B cell (primary cell): ENCODE measurements around the gene GLIS1. TPM values are rescaled to one million over a fixed set of nuclear protein-coding genes. Genes with fewer than 3 reads are reported as not detected.

Experiments
- ATAC-seq: fragments of 200-7000 bp; cut with Tn5 transposase; one replicate; pipeline ENCODE4 v1.10.0; 2021; ENCODE audit warnings: low read depth, mild to moderate bottlenecking, moderate number of reproducible peaks, moderate library complexity
- CTCF ChIA-PET: fragments of 350-600 bp; sonication (Branson Sonifier 250); formaldehyde crosslinking; loops from one replicate; lab custom pipeline; 2021; ENCODE audit warnings: antibody characterized with exemption, inconsistent platforms; lab: Charles Lee
- POLR2A ChIA-PET: fragments of 350-600 bp; sonication (Branson Sonifier 250); formaldehyde crosslinking; loops from one replicate; lab custom pipeline; 2021; ENCODE audit warnings: antibody characterized with exemption; lab: Charles Lee
- DNase-seq: peaks from one replicate; pipeline ENCODE4 v3.0.0; 2013
- H2AFZ ChIP-seq: 2 replicates; pipeline ENCODE4 v1.6.1; 2012; ENCODE audit warnings: mild to moderate bottlenecking, low read depth, low read length; ENCODE audit not compliant: insufficient read depth, poor library complexity, severe bottlenecking
- H3K27ac ChIP-seq, 2 donors: 1 replicate in 1 of 2; 2 replicates in 1 of 2; pipeline ENCODE4 v1.5.1; 2012 to 2013; ENCODE audit warnings: low read length in 2 of 2, mild to moderate bottlenecking in 2 of 2, moderate library complexity in 1 of 2
- H3K27me3 ChIP-seq, 4 experiments: fragments of 200-600 bp in 1 of 4; sonication (generic) in 1 of 4; replicated peaks in 1 of 4; 1 replicate in 2 of 4; 2 replicates in 2 of 4; pipeline versions ENCODE4 v1.6.1 to v1.7.0; 2013 to 2016; ENCODE audit warnings: low read length in 3 of 4, mild to moderate bottlenecking in 2 of 4, mixed read lengths in 1 of 4, moderate library complexity in 1 of 4; ENCODE audit not compliant: insufficient read depth in 4 of 4, control insufficient read depth in 3 of 4; ENCODE audit errors: control extremely low read depth in 1 of 4
- H3K36me3 ChIP-seq, 2 experiments: replicated peaks in 1 of 2; 1 replicate in 1 of 2; 2 replicates in 1 of 2; pipeline versions ENCODE4 v1.6.1 to v1.7.1; 2013; ENCODE audit warnings: low read length in 1 of 2; ENCODE audit not compliant: insufficient read depth in 2 of 2, control insufficient read depth in 1 of 2; ENCODE audit errors: control extremely low read depth in 1 of 2, extremely low read depth in 1 of 2
- H3K4me1 ChIP-seq, 2 donors: fragments of 200-600 bp in 1 of 2; sonication (generic) in 1 of 2; 1 replicate in 1 of 2; 2 replicates in 1 of 2; pipeline versions ENCODE4 v1.5.1 to v1.6.1; 2013 to 2017; ENCODE audit warnings: low read length in 2 of 2; ENCODE audit not compliant: control insufficient read depth in 2 of 2, insufficient read depth in 2 of 2
- H3K4me2 ChIP-seq: replicated peaks from 2 replicates; pipeline ENCODE3; 2012; ENCODE audit warnings: mild to moderate bottlenecking, low read depth, low read length; ENCODE audit not compliant: poor library complexity, severe bottlenecking
- H3K4me3 ChIP-seq, 5 experiments: fragments of 200-600 bp in 1 of 5; sonication (generic) in 1 of 5; 1 replicate in 3 of 5; 2 replicates in 2 of 5; pipeline versions ENCODE4 v1.5.1 to v1.7.0; 2011 to 2016; ENCODE audit warnings: low read length in 4 of 5, mild to moderate bottlenecking in 4 of 5, low read depth in 2 of 5, control low read depth in 1 of 5, moderate library complexity in 1 of 5; ENCODE audit not compliant: insufficient read depth in 1 of 5; ENCODE audit errors: control extremely low read depth in 1 of 5, extremely low read depth in 1 of 5
- H3K79me2 ChIP-seq: fragments of 200-600 bp; sonication (generic); one replicate; pipeline ENCODE4 v1.6.0; 2016; ENCODE audit warnings: low read length; ENCODE audit not compliant: control insufficient read depth, insufficient read depth
- H3K9ac ChIP-seq: fragments of 200-600 bp; sonication (generic); 2 replicates; pipeline ENCODE4 v1.6.1; 2017; ENCODE audit warnings: mild to moderate bottlenecking, low read length, moderate library complexity
- H3K9me3 ChIP-seq, 3 donors: one replicate each; pipeline versions ENCODE4 v1.6.1 to v1.7.1; 2013; ENCODE audit warnings: low read length in 2 of 3; ENCODE audit not compliant: control insufficient read depth in 2 of 3, insufficient read depth in 1 of 3; ENCODE audit errors: control extremely low read depth in 1 of 3
- H4K20me1 ChIP-seq: 2 replicates; pipeline ENCODE4 v1.6.0; 2012; ENCODE audit warnings: mild to moderate bottlenecking, low read length; ENCODE audit not compliant: insufficient read depth, control insufficient read depth, poor library complexity, severe bottlenecking
- H3K27ac Mint-ChIP-seq: one replicate; pipeline ENCODE4 v1.8.0; 2021; ENCODE audit warnings: mixed read lengths
- H3K27me3 Mint-ChIP-seq: one replicate; pipeline ENCODE4 v1.8.0; 2021; ENCODE audit warnings: mixed read lengths
- H3K4me1 Mint-ChIP-seq: one replicate; pipeline ENCODE4 v1.8.0; 2021; ENCODE audit warnings: mixed read lengths
- H3K4me3 Mint-ChIP-seq: one replicate; pipeline ENCODE4 v1.8.0; 2021; ENCODE audit warnings: mixed read lengths
- H3K9me3 Mint-ChIP-seq: one replicate; pipeline ENCODE4 v1.8.0; 2022; ENCODE audit warnings: mixed read lengths; ENCODE audit not compliant: insufficient read depth
- CTCF ChIP-seq: fragments of 200-600 bp; IDR thresholded peaks from one replicate; pipeline ENCODE4 v1.8.0; 2022; ENCODE audit warnings: antibody characterized with exemption, mild to moderate bottlenecking
- EZH2 ChIP-seq: IDR thresholded peaks from 2 replicates; pipeline ENCODE4 v1.6.1; 2012; ENCODE audit warnings: borderline replicate concordance, low read depth, mild to moderate bottlenecking, moderate library complexity, low read length; ENCODE audit not compliant: insufficient read depth, poor library complexity, severe bottlenecking
- WGBS: methylation state at CpG from one replicate; pipeline ENCODE4 v1.1.5; 2013; ENCODE audit warnings: missing lambda C conversion rate; ENCODE audit not compliant: insufficient coverage; 5-methylcytosine and 5-hydroxymethylcytosine counted together
- intact Hi-C: fragments of 100-400 bp; cut with micrococcal nuclease; formaldehyde crosslinking; loops from one replicate; pipeline ENCODE4 v1.10.0; 2022
- polyA plus RNA-seq: library from polyadenylated mRNA; depleted of rRNA; stranded (reverse); fragments of >200 nt; gene quantifications from 2 replicates; pipeline ENCODE4 v1.2.3, GENCODE V29; 2012
- total RNA-seq, 2 donors: library from RNA; stranded (reverse); fragments of 120-200 nt in 1 of 2; gene quantifications; 1 replicate in 1 of 2; 2 replicates in 1 of 2; pipeline versions ENCODE4 v1.2.3 to v1.2.4, GENCODE V29; 2013 to 2022

The GLIS1 gene
- total and polyA plus RNA-seq, 2 donors (not counting 1 experiment from before 2014, with no cell fraction given) = not detected

GRCh38 chr1:53633073-53633704 lies 105.8 kb downstream of the GLIS1 start:
- no peak overlapping the region for H2AFZ ChIP-seq
- no peak overlapping the region for H3K27ac Mint-ChIP-seq
- WGBS = 92% methylated on average over 12 of the region's 13 CpGs
- intact Hi-C loops = no loop called here
- no peak for DNase-seq
- H3K9me3 Mint-ChIP-seq = no peaks in the 10 kb centered on the region
- ATAC-seq = no peak
- H3K27me3 ChIP-seq = no peaks in the 10 kb centered on the region
- no peaks in the 10 kb centered on the region for H3K36me3 ChIP-seq
- no peak overlapping the region for H3K27ac ChIP-seq
- H3K9me3 ChIP-seq = peaks cover 0 to 3% (median 0%) of the 10 kb centered on the region in 3 donors
- no peaks in the 10 kb centered on the region for H3K4me1 ChIP-seq
- H3K4me3 ChIP-seq = no peak overlapping the region
- H3K27me3 Mint-ChIP-seq = peaks cover 12% of the 10 kb centered on the region
- no peak overlapping the region for H3K9ac ChIP-seq
- ChIA-PET POLR2A (no interaction called here), CTCF (no interaction called here)
- H3K4me3 Mint-ChIP-seq = no peak overlapping the region
- TF ChIP-seq CTCF (no peak), EZH2 (no peak)
- H3K4me2 ChIP-seq = no peak overlapping the region
- H4K20me1 ChIP-seq = no peaks in the 10 kb centered on the region
- no peaks in the 10 kb centered on the region for H3K4me1 Mint-ChIP-seq
- H3K79me2 ChIP-seq = no peaks in the 10 kb centered on the region

GRCh38 chr1:53631622-53632310 lies 107.2 kb downstream of the GLIS1 start:
- Histone ChIP-seq H2AFZ (no peak overlapping the region), H3K9ac (no peak overlapping the region), H3K4me3 (no peak overlapping the region), H4K20me1 (no peaks in the 10 kb centered on the region), H3K9me3 (peaks cover 0 to 3% (median 0%) of the 10 kb centered on the region in 3 donors), H3K4me1 (no peaks in the 10 kb centered on the region), H3K4me2 (no peak overlapping the region), H3K27ac (no peak overlapping the region), H3K27me3 (no peaks in the 10 kb centered on the region), H3K36me3 (no peaks in the 10 kb centered on the region), H3K79me2 (no peaks in the 10 kb centered on the region)
- H3K4me1 Mint-ChIP-seq = no peaks in the 10 kb centered on the region
- intact Hi-C loops = no loop called here
- 94% methylated on average over 6 of the region's 6 CpGs for WGBS
- DNase-seq (no peak), ATAC-seq (no peak)
- no peak for TF ChIP-seq EZH2
- TF ChIP-seq CTCF = no peak
- no peaks in the 10 kb centered on the region for H3K9me3 Mint-ChIP-seq
- H3K27me3 Mint-ChIP-seq = peaks cover 4% of the 10 kb centered on the region
- POLR2A ChIA-PET = no interaction called here
- CTCF ChIA-PET = no interaction called here
- H3K4me3 Mint-ChIP-seq = no peak overlapping the region
- H3K27ac Mint-ChIP-seq = no peak overlapping the region
